ENCODE data around the gene REC114. TPM values are rescaled to one million over a fixed set of nuclear protein-coding genes. Genes with fewer than 3 reads are reported as not detected.
A peak's percentile ranks its signal among the peaks of the same experiment; 100 is the strongest.

The REC114 gene
- total and polyA plus RNA-seq, 2 experiments from 2014 or later: not detected

- Histone ChIP-seq H3K4me1 (ENCODE audit: insufficient read depth) (peaks cover 13% of the 10 kb centered on the region), H3K79me2 (replicated peaks; ENCODE audit: insufficient read depth) (no peaks in the 10 kb centered on the region), H4K20me1 (replicated peaks; ENCODE audit: insufficient read depth) (no peaks in the 10 kb centered on the region), H3K4me2 (no peak overlapping the region), H3K4me3 (no peak overlapping the region), H3K9me2 (ENCODE audit: insufficient read depth) (no peaks in the 10 kb centered on the region), H3K27me3 (ENCODE audit: insufficient read depth) (no peaks in the 10 kb centered on the region), H3K36me3 (ENCODE audit: insufficient read depth) (no peaks in the 10 kb centered on the region), H2AFZ (no peak overlapping the region), H3K27ac (ENCODE audit: low read depth) (no peak overlapping the region), H3F3A (replicated peaks; ENCODE audit: low read depth) (no peaks in the 10 kb centered on the region)
- ATAC-seq (peak; percentile 45; the same call in 2 of the 3 replicates), DNase-seq (ENCODE audit: low spot score) (no peak)
- Mint-ChIP-seq H3K36me3 (ENCODE audit: low read depth) (no peaks in the 10 kb centered on the region), H3K27me3 (ENCODE audit: insufficient read depth, low read depth, poor library complexity) (no peaks in the 10 kb centered on the region), H3K27ac (no peak overlapping the region), H3K9me3 (no peaks in the 10 kb centered on the region), H3K4me1 (peaks cover 19% of the 10 kb centered on the region), H3K4me3 (no peak overlapping the region)
- no peak for TF ChIP-seq STAT1 (IDR thresholded peaks at IDR 0.05; ENCODE audit: unreplicated experiment)
Measured at GRCh38 chr15:73550190-73550589, 107.2 kb downstream of the REC114 start.

GRCh38 chr15:73555080-73555479, 112.1 kb downstream of the REC114 start:
- Mint-ChIP-seq H3K27me3 (ENCODE audit: insufficient read depth, low read depth, poor library complexity) (peaks cover 2% of the 10 kb centered on the region), H3K9me3 (no peaks in the 10 kb centered on the region), H3K4me3 (no peak overlapping the region), H3K36me3 (ENCODE audit: low read depth) (peaks cover 6% of the 10 kb centered on the region; the same call in 2 of the 3 replicates), H3K4me1 (peaks cover 36% of the 10 kb centered on the region), H3K27ac (no peak overlapping the region)
- Histone ChIP-seq H3K4me3 (no peak overlapping the region), H3K79me2 (replicated peaks; ENCODE audit: insufficient read depth) (no peaks in the 10 kb centered on the region), H3K27ac (ENCODE audit: low read depth) (no peak overlapping the region), H3F3A (replicated peaks; ENCODE audit: low read depth) (no peaks in the 10 kb centered on the region), H3K9me2 (ENCODE audit: insufficient read depth) (no peaks in the 10 kb centered on the region), H3K4me2 (peak overlapping the region; percentile 43; the same call in 1 of the 2 replicates), H3K4me1 (ENCODE audit: insufficient read depth) (peaks cover 17% of the 10 kb centered on the region), H4K20me1 (replicated peaks; ENCODE audit: insufficient read depth) (no peaks in the 10 kb centered on the region), H2AFZ (no peak overlapping the region), H3K27me3 (ENCODE audit: insufficient read depth) (no peaks in the 10 kb centered on the region), H3K36me3 (ENCODE audit: insufficient read depth) (peaks cover 16% of the 10 kb centered on the region; the same call in 1 of the 2 replicates)
- DNase-seq (ENCODE audit: low spot score) (no peak), ATAC-seq (peak; percentile 60)
- TF ChIP-seq CTCF (conservative IDR thresholded peaks at IDR 0.05; ENCODE audit: low read depth in 2 of 2): 0 out of 4 replicates have a peak, but pooled peaks of 1 of the 2 experiments have one; percentile 19
- no peak for TF ChIP-seq ETS1 (IDR thresholded peaks at IDR 0.05)

GRCh38 chr15:73558529-73558928, 115.6 kb downstream of the REC114 start:
- no peak overlapping the region for H3K4me3 ChIP-seq
- H3K27ac Mint-ChIP-seq: no peak overlapping the region
- no peaks in the 10 kb centered on the region for H3K27me3 ChIP-seq (ENCODE audit: insufficient read depth)
- DNase-seq (ENCODE audit: low spot score) (no peak), ATAC-seq (no peak)
- H3K4me2 ChIP-seq: no peak overlapping the region
- H3K4me1 Mint-ChIP-seq: peaks cover 29% of the 10 kb centered on the region
- no peak overlapping the region for H3K27ac ChIP-seq (ENCODE audit: low read depth)
- TF ChIP-seq CTCF (conservative IDR thresholded peaks at IDR 0.05; ENCODE audit: low read depth in 2 of 2) (no peak), EZH2 (IDR thresholded peaks at IDR 0.05; ENCODE audit: low read depth, unreplicated experiment) (no peak), EZH2phosphoT487 (IDR thresholded peaks at IDR 0.05; ENCODE audit: unreplicated experiment) (no peak), ZNF331 (CRISPR knock-in tag; IDR thresholded peaks at IDR 0.05; ENCODE audit: low read depth) (no peak)
- H3K79me2 ChIP-seq (replicated peaks; ENCODE audit: insufficient read depth): peaks cover 4% of the 10 kb centered on the region; the same call in 1 of the 2 replicates
- no peaks in the 10 kb centered on the region for H4K20me1 ChIP-seq (replicated peaks; ENCODE audit: insufficient read depth)
- H3K9me2 ChIP-seq (ENCODE audit: insufficient read depth): no peaks in the 10 kb centered on the region
- H3F3A ChIP-seq (replicated peaks; ENCODE audit: low read depth): no peaks in the 10 kb centered on the region
- H3K9me3 Mint-ChIP-seq: no peaks in the 10 kb centered on the region
- H3K36me3 Mint-ChIP-seq (ENCODE audit: low read depth): peaks cover 23% of the 10 kb centered on the region
- peaks cover 17% of the 10 kb centered on the region for H3K4me1 ChIP-seq (ENCODE audit: insufficient read depth)
- no peak overlapping the region for H3K4me3 Mint-ChIP-seq
- H2AFZ ChIP-seq: no peak overlapping the region
- peaks cover 2% of the 10 kb centered on the region for H3K27me3 Mint-ChIP-seq (ENCODE audit: insufficient read depth, low read depth, poor library complexity)
- H3K36me3 ChIP-seq (ENCODE audit: insufficient read depth): peaks cover 29% of the 10 kb centered on the region; the same call in 1 of the 2 replicates
